GM23338 (cell line): Measurements from ENCODE around the gene CCDC81. TPM values are rescaled to one million over a fixed set of nuclear protein-coding genes. Genes with fewer than 3 reads are reported as not detected.

Experiments used
- ATAC-seq: fragments of 200-7000 bp; cut with Tn5 transposase; 3 replicates; pipeline ENCODE4 v1.9.1; 2020
- DNase-seq: peaks from one replicate; pipeline ENCODE4 v3.0.0-alpha.2; 2015; ENCODE audit warnings: low spot score
- H2AFZ ChIP-seq: fragments of 200-600 bp; sonication (generic); 2 replicates; pipeline ENCODE4 v1.8.0; 2016; ENCODE audit warnings: antibody characterized with exemption, mild to moderate bottlenecking, moderate library complexity
- H3F3A ChIP-seq: fragments of 200-600 bp; sonication (generic); replicated peaks from 2 replicates; pipeline ENCODE4 v1.8.0; 2017; ENCODE audit warnings: antibody characterized with exemption, mixed run types, low read depth
- H3K27ac ChIP-seq: fragments of 200-600 bp; sonication (generic); 2 replicates; pipeline ENCODE4 v1.6.1; 2016; ENCODE audit warnings: low read depth
- H3K27me3 ChIP-seq: fragments of 200-600 bp; sonication (generic); 2 replicates; pipeline ENCODE4 v1.8.0; 2016; ENCODE audit warnings: mild to moderate bottlenecking, mixed run types, moderate library complexity; ENCODE audit not compliant: insufficient read depth
- H3K36me3 ChIP-seq: fragments of 200-600 bp; sonication (generic); 2 replicates; pipeline ENCODE4 v1.8.0; 2016; ENCODE audit warnings: mild to moderate bottlenecking; ENCODE audit not compliant: insufficient read depth
- H3K4me1 ChIP-seq: fragments of 200-600 bp; sonication (generic); 2 replicates; pipeline ENCODE4 v1.8.0; 2016; ENCODE audit warnings: mild to moderate bottlenecking, moderate library complexity; ENCODE audit not compliant: insufficient read depth
- H3K4me2 ChIP-seq: fragments of 200-600 bp; sonication (generic); 2 replicates; pipeline ENCODE4 v1.7.1; 2017; ENCODE audit warnings: mixed run types
- H3K4me3 ChIP-seq: fragments of 200-600 bp; sonication (generic); 2 replicates; pipeline ENCODE4 v1.6.1; 2016; ENCODE audit warnings: mixed run types
- H3K79me2 ChIP-seq: fragments of 200-600 bp; sonication (generic); replicated peaks from 2 replicates; pipeline ENCODE4 v1.8.0; 2017; ENCODE audit warnings: mild to moderate bottlenecking; ENCODE audit not compliant: insufficient read depth
- H3K9me2 ChIP-seq: fragments of 200-600 bp; sonication (generic); 2 replicates; pipeline ENCODE4 v1.8.0; 2017; ENCODE audit not compliant: insufficient read depth
- H4K20me1 ChIP-seq: fragments of 200-600 bp; sonication (generic); replicated peaks from 2 replicates; pipeline ENCODE4 v1.8.0; 2017; ENCODE audit warnings: mild to moderate bottlenecking; ENCODE audit not compliant: insufficient read depth
- H3K27ac Mint-ChIP-seq: 2 replicates; pipeline ENCODE4 v1.8.0; 2020; ENCODE audit warnings: inconsistent platforms, mild to moderate bottlenecking, moderate library complexity, mixed read lengths
- H3K27me3 Mint-ChIP-seq: 3 replicates; pipeline ENCODE4 v1.8.0; 2022; ENCODE audit warnings: low read depth, mild to moderate bottlenecking, moderate library complexity, mixed read lengths, inconsistent platforms; ENCODE audit not compliant: insufficient read depth, poor library complexity
- H3K36me3 Mint-ChIP-seq: 3 replicates; pipeline ENCODE4 v1.8.0; 2021; ENCODE audit warnings: low read depth, mild to moderate bottlenecking, inconsistent platforms, moderate library complexity, mixed read lengths
- H3K4me1 Mint-ChIP-seq: 3 replicates; pipeline ENCODE4 v1.8.0; 2020; ENCODE audit warnings: mild to moderate bottlenecking, inconsistent platforms, mixed read lengths
- H3K4me3 Mint-ChIP-seq: 3 replicates; pipeline ENCODE4 v1.8.0; 2021; ENCODE audit warnings: moderate library complexity, mild to moderate bottlenecking, inconsistent platforms, mixed read lengths
- H3K9me3 Mint-ChIP-seq: 3 replicates; pipeline ENCODE4 v1.8.0; 2020; ENCODE audit warnings: moderate library complexity, mild to moderate bottlenecking, inconsistent platforms, mixed read lengths
- CREB1 ChIP-seq: fragments of 250-450 bp; sonication (Bioruptor Pico); IDR thresholded peaks from 2 replicates; pipeline ENCODE4 v1.5.0; 2020; ENCODE audit warnings: low read depth, mild to moderate bottlenecking, moderate library complexity
- CTCF ChIP-seq, 2 experiments: fragments of 200-600 bp in 1 of 2; sonication (generic) in 1 of 2; conservative IDR thresholded peaks; 2 replicates each; pipeline versions ENCODE4 v1.5.1 to v1.6.1; 2016 to 2017; ENCODE audit warnings: antibody characterized with exemption in 2 of 2, low read depth in 2 of 2, mild to moderate bottlenecking in 2 of 2, moderate library complexity in 1 of 2
- EZH2 ChIP-seq: fragments of 200-600 bp; sonication (generic); IDR thresholded peaks from one replicate; pipeline ENCODE4 v1.8.0; 2017; ENCODE audit warnings: antibody characterized with exemption, mild to moderate bottlenecking, low read depth; ENCODE audit not compliant: unreplicated experiment
- EZH2phosphoT487 ChIP-seq: fragments of 200-600 bp; sonication (generic); IDR thresholded peaks from one replicate; pipeline ENCODE4 v1.8.1; 2018; ENCODE audit warnings: antibody characterized with exemption; ENCODE audit not compliant: unreplicated experiment
- JUNB ChIP-seq: IDR thresholded peaks from one replicate; pipeline ENCODE4 v1.6.1; 2016; ENCODE audit warnings: antibody characterized with exemption; ENCODE audit not compliant: unreplicated experiment
- NANOG ChIP-seq: IDR thresholded peaks from 2 replicates; pipeline ENCODE4 v1.6.1; 2016; ENCODE audit warnings: antibody characterized with exemption, borderline replicate concordance
- POLR2AphosphoS5 ChIP-seq: IDR thresholded peaks from 2 replicates; pipeline ENCODE4 v1.6.1; 2016; ENCODE audit warnings: antibody characterized with exemption, low read depth
- ZNF114 ChIP-seq: fragments of 250-450 bp; sonication (Bioruptor Pico); IDR thresholded peaks from 2 replicates; pipeline ENCODE4 v1.5.0; 2020; ENCODE audit warnings: mild to moderate bottlenecking, moderate library complexity
- ZNF331 ChIP-seq: fragments of 250-450 bp; sonication (Bioruptor Pico); IDR thresholded peaks from 2 replicates; pipeline ENCODE4 v1.5.0; 2020; ENCODE audit warnings: low read depth, mild to moderate bottlenecking, moderate library complexity
- ZNF462 ChIP-seq: fragments of 250-450 bp; sonication (Bioruptor Pico); IDR thresholded peaks from 2 replicates; pipeline ENCODE4 v1.5.0; 2020; ENCODE audit warnings: mild to moderate bottlenecking, moderate library complexity
- polyA plus RNA-seq: library from polyadenylated mRNA; unstranded; fragments of >200 nt; fragmentation: Nextera tagmentation; extraction: Ambion mirVana; gene quantifications from 2 replicates; pipeline ENCODE4 v1.2.1, GENCODE V29; 2016
- total RNA-seq: library from RNA; depleted of rRNA; stranded (reverse); fragments of >200 nt; shearing (Covaris generic); gene quantifications from 2 replicates; pipeline ENCODE4 v1.2.3, GENCODE V29; 2014

The CCDC81 gene
- total and polyA plus RNA-seq, 2 experiments from 2014 or later = 0.37 to 4.3 TPM

DNA sequence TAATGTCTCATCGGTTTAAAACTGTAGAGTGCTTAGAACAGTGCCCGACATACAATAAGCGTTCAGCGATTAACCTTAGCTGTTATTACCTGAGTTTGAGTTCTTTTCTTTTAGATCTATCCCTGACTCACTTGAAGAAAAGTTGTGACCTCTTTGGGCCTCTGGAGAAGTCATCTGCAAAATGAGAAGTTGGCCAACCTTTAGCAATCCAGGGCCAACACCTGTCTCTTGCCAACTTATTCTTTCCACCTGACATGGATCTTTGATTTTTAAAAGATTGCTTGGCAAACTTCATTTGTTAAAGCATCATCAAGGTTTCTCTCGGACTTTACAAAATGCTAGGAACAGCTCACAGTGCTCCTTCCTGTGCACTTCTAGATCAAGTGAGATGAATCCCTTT lies 89.3 kb downstream of the CCDC81 start:
- DNase-seq = no peak
- H3K27ac ChIP-seq = no peak overlapping the region

GRCh38 chr11:86464509-86465221 lies 90.0 kb downstream of the CCDC81 start:
- no peaks in the 10 kb centered on the region for H3F3A ChIP-seq
- no peaks in the 10 kb centered on the region for H3K79me2 ChIP-seq
- H3K27ac Mint-ChIP-seq = no peak overlapping the region
- no peak overlapping the region for H3K4me3 ChIP-seq
- H3K27me3 ChIP-seq = no peaks in the 10 kb centered on the region
- no peaks in the 10 kb centered on the region for H3K36me3 ChIP-seq
- H3K9me2 ChIP-seq = peaks cover 8% of the 10 kb centered on the region
- ATAC-seq (no peak), DNase-seq (no peak)
- H3K27ac ChIP-seq = no peak overlapping the region
- no peaks in the 10 kb centered on the region for H3K4me1 ChIP-seq
- H3K9me3 Mint-ChIP-seq = no peaks in the 10 kb centered on the region
- H4K20me1 ChIP-seq = no peaks in the 10 kb centered on the region
- no peak for TF ChIP-seq EZH2
- TF ChIP-seq CTCF (conservative IDR thresholded peaks at IDR 0.05; ENCODE audit: low read depth in 2 of 2) = no peak
- no peak for TF ChIP-seq EZH2phosphoT487
- no peak for TF ChIP-seq NANOG
- TF ChIP-seq ZNF114 (CRISPR knock-in tag) = no peak
- TF ChIP-seq ZNF462 (CRISPR knock-in tag) = no peak
- no peak overlapping the region for H3K4me3 Mint-ChIP-seq
- no peaks in the 10 kb centered on the region for H3K4me1 Mint-ChIP-seq
- H3K4me2 ChIP-seq = no peak overlapping the region
- H3K36me3 Mint-ChIP-seq = no peaks in the 10 kb centered on the region
- H2AFZ ChIP-seq = no peak overlapping the region
- peaks cover 7% of the 10 kb centered on the region for H3K27me3 Mint-ChIP-seq

More for the DNA sequence above, 89.3 kb downstream of the CCDC81 start:
- no peaks in the 10 kb centered on the region for H3K79me2 ChIP-seq
- no peaks in the 10 kb centered on the region for H3K36me3 Mint-ChIP-seq
- H3K9me3 Mint-ChIP-seq = no peaks in the 10 kb centered on the region
- H3K4me1 Mint-ChIP-seq = no peaks in the 10 kb centered on the region
- H3K4me3 Mint-ChIP-seq = no peak overlapping the region
- peaks cover 7% of the 10 kb centered on the region for H3K27me3 Mint-ChIP-seq
- H4K20me1 ChIP-seq = no peaks in the 10 kb centered on the region
- no peak overlapping the region for H3K4me2 ChIP-seq
- no peaks in the 10 kb centered on the region for H3K4me1 ChIP-seq
- TF ChIP-seq POLR2AphosphoS5 (no peak), ZNF331 (no peak), NANOG (no peak), CREB1 (no peak), JUNB (no peak)
- no peak overlapping the region for H2AFZ ChIP-seq
- H3K27me3 ChIP-seq = no peaks in the 10 kb centered on the region
- no peak overlapping the region for H3K4me3 ChIP-seq
- ATAC-seq = no peak
- H3K36me3 ChIP-seq = no peaks in the 10 kb centered on the region
- no peaks in the 10 kb centered on the region for H3F3A ChIP-seq
- no peak overlapping the region for H3K27ac Mint-ChIP-seq
- H3K9me2 ChIP-seq = peaks cover 8% of the 10 kb centered on the region
